D721Med (cell line): ENCODE results near the gene HEATR5A.
"Not testable (repeated sequence)": the region's sequence is repeated elsewhere in the genome, so short reads cannot be mapped to it uniquely, and the experiment has no call there.

Source experiments
- DNase-seq: peaks from one replicate; pipeline ENCODE4 v3.0.0; 2011; ENCODE audit warnings: low spot score; ENCODE audit not compliant: insufficient read length
- FAIRE-seq: peaks from 2 replicates; lab custom pipeline; 2011; peaks lifted over from hg19 to GRCh38; lab: Jason Lieb, UNC
- TF ChIP-seq, protein P1 (sequence below): IDR thresholded peaks from 2 replicates; pipeline ENCODE4 v1.5.1; 2012; ENCODE audit warnings: mild to moderate bottlenecking, control low read depth; ENCODE audit not compliant: insufficient read depth; ENCODE audit errors: missing control alignments

Gene HEATR5A

DNA sequence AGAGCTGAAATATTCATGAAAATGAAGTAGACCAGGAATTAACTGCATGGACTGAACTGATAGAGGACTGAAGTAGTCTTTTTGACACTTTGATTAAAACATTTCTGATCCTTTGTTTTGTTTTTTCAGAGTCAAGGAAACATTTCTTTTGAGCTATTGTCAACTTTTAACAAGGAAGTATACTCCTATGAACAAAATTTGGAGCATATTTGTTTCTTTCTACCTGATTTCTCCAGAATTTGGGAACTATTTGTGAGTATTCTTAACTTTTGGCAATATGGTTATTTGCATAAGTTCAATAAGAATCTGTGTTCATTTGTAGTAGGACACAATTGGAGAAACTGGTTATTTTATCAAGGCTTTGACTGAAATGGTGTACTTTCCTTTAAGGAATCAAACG is 141.5 kb downstream of the HEATR5A start:
- TF ChIP-seq, protein P1, sequence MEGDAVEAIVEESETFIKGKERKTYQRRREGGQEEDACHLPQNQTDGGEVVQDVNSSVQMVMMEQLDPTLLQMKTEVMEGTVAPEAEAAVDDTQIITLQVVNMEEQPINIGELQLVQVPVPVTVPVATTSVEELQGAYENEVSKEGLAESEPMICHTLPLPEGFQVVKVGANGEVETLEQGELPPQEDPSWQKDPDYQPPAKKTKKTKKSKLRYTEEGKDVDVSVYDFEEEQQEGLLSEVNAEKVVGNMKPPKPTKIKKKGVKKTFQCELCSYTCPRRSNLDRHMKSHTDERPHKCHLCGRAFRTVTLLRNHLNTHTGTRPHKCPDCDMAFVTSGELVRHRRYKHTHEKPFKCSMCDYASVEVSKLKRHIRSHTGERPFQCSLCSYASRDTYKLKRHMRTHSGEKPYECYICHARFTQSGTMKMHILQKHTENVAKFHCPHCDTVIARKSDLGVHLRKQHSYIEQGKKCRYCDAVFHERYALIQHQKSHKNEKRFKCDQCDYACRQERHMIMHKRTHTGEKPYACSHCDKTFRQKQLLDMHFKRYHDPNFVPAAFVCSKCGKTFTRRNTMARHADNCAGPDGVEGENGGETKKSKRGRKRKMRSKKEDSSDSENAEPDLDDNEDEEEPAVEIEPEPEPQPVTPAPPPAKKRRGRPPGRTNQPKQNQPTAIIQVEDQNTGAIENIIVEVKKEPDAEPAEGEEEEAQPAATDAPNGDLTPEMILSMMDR = no peak
- FAIRE-seq (no peak), DNase-seq (no peak)

DNA sequence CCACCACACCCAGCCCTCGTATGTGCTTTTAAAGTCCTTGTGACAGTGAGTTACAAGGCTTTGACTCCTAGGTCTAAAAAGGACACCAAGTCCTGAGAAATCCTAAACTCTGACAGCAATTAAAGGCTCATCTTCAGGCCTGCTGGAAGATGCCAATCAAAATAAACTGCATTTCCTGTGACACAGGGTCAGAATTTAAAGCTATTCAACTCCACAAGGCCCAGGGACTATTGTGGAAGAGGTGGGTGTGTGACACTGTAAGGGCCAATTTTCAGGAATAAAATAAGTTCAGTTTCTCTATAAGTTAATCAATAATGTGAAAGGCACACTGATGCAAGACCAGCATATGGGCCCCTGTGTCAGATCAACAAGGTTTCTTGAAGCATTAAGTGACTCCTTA is 143.3 kb downstream of the HEATR5A start:
- TF ChIP-seq, protein P1 = no peak
- DNase-seq = no peak
- FAIRE-seq = no peak

DNA sequence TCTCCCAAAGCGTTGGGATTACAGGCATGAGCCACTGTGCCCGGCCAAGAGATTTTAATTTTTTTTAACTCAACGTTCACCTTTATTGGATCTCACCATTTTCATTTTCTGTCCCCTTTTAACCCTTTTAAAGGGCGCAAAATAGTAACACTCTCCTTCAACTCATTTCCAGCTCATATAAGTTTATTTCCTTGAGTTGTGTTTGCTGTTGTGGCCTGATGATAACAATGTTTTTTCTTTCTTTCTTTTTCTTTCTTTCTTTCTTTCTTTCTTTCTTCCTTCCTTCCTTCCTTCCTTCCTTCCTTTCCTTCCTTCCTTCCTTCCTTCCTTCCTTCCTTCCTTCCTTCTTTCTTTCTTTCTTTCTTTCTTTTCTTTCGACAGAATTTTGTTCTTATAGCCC is 143.9 kb downstream of the HEATR5A start:
- DNase-seq, FAIRE-seq: not testable (repeated sequence)

DNA sequence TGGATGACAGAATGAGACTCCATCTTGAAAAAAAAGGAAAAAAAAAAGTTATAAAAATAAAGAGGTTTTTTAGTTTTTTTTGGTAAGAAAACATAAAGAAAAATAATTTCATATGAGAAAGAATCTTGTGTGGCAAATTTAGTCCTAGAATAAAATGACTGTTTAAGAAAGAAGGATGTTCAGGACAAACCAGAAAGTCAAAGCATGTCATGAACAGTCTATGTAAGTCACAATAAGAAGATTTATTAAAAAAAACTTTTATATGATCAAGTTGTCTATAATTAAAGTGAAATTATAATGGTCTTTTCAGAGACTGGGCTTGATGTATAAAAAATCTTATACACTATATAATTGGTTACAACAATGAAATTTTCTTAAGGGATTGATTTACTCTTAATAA is 144.6 kb downstream of the HEATR5A start:
- FAIRE-seq = no peak
- DNase-seq = no peak
- TF ChIP-seq, protein P1 = no peak

DNA sequence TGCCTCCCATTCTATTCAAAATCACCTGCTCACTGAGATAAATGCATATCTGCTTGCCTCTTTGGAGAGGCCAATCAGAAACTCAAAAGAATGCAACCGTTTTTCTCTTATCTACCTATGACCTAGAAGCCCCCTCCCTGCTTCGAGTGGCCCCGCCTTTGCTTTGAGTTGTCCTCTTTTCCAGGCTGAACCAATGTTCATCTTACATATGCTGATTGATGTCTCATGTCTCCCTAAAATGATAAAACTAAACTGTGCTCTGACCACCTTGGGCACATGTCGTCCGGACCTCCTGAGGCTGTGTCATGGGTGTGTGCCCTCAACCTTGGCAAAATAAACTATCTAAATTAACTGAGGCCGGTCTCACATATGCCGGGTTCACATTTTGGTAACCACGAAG is 148.7 kb downstream of the HEATR5A start:
- TF ChIP-seq, protein P1 = no peak
- FAIRE-seq (no peak), DNase-seq (no peak)

DNA sequence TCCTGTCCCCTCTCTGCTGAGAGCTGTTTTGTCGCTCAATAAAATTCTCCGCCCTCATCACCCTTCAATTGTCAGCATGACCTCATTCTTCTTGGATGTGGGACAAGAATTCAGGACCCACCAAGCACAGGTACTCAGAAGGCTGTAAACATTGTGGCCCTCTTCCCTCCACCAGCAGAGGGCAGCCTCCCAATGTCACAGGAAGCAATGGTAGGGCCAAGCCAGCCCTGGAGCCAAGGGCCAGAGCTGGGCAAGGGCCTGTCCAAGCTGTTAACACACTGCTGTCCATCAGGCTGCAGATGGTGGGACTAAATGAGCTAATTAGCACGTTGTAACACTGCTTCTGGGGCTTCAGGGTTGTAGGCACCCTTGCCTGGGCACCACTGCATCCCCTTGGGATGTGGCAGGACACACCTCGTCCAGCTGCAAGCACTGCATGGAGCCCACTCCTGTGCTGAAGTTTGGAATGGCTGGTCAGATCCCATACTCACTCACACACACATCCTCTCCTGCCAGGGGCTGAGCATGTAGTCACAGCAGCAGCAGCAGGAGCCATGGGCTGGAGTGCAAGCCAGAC is 150.1 kb downstream of the HEATR5A start:
- FAIRE-seq (no peak), DNase-seq (no peak)
- TF ChIP-seq, protein P1 = no peak

DNA sequence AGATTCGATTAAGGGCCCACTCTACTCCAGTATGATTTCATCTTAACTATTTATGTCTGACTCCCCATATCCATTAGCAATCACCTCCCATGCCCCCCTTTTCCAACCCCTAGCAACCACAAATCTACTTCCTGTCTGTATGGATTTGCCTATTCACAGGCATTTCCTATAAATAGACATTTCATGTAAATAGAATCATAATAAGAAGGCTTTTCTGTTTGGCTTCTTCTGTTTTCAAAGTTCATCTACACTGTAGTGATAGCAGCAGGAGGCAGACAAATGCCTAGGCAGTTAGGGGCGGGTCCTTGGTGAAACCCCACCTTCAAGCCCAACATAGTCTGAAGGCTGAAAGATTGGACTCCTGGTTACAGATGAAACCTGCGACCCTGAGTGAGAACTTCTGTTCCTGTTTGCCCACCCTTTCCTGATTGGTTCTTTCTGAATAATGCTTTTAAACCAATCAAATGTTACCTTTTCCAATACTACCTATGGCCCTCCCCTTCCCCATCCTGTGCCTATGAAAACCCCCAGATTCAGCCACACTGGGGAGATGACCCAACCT is 150.6 kb downstream of the HEATR5A start:
- FAIRE-seq (no peak), DNase-seq (no peak)
- TF ChIP-seq, protein P1 = no peak
